HEK293 (cell line): ENCODE data around the gene FBN2.

Experiments used
- AEBP2 ChIP-seq: fragments of 450-650 bp; formaldehyde crosslinking; IDR thresholded peaks from 2 replicates; pipeline ENCODE4 v1.5.1; 2016; ENCODE audit warnings: missing biosample characterization, missing genetic modification characterization, borderline replicate concordance
- HOXC10 ChIP-seq: sonication (generic); formaldehyde crosslinking; IDR thresholded peaks from 2 replicates; pipeline ENCODE4 v1.8.1; 2023; ENCODE audit warnings: mild to moderate bottlenecking, missing genetic modification reagents
- IKZF3 ChIP-seq: fragments of 450-650 bp; IDR thresholded peaks from 2 replicates; pipeline ENCODE4 v1.5.0; 2018; ENCODE audit warnings: missing biosample characterization, mild to moderate bottlenecking, missing genetic modification characterization, moderate library complexity
- KLF1 ChIP-seq: fragments of 450-650 bp; formaldehyde crosslinking; IDR thresholded peaks from 2 replicates; pipeline ENCODE4 v1.5.1; 2016; ENCODE audit warnings: missing biosample characterization, missing genetic modification characterization
- KLF9 ChIP-seq: fragments of 450-650 bp; formaldehyde crosslinking; IDR thresholded peaks from 2 replicates; pipeline ENCODE4 v1.5.1; 2016; ENCODE audit warnings: missing biosample characterization, missing genetic modification characterization, low read depth
- PATZ1 ChIP-seq: fragments of 450-650 bp; formaldehyde crosslinking; IDR thresholded peaks from 2 replicates; pipeline ENCODE4 v1.5.1; 2016; ENCODE audit warnings: missing biosample characterization, missing genetic modification characterization
- SETDB1 ChIP-seq: IDR thresholded peaks from one replicate; pipeline ENCODE4 v1.6.1; 2017; ENCODE audit warnings: mild to moderate bottlenecking, low read length, moderate library complexity, mixed read lengths; ENCODE audit not compliant: insufficient read length
- WT1 ChIP-seq: fragments of 450-650 bp; formaldehyde crosslinking; IDR thresholded peaks from 2 replicates; pipeline ENCODE4 v1.5.1; 2016; ENCODE audit warnings: missing biosample characterization, missing genetic modification characterization
- ZBTB26 ChIP-seq: fragments of 450-650 bp; formaldehyde crosslinking; optimal IDR thresholded peaks from 2 replicates; pipeline ENCODE3; 2016; ENCODE audit warnings: missing biosample characterization, mild to moderate bottlenecking, missing genetic modification characterization
- ZBTB48 ChIP-seq: fragments of 450-650 bp; formaldehyde crosslinking; IDR thresholded peaks from 2 replicates; pipeline ENCODE4 v1.5.1; 2016; ENCODE audit warnings: missing biosample characterization, missing genetic modification characterization
- ZNF114 ChIP-seq: fragments of 450-650 bp; formaldehyde crosslinking; IDR thresholded peaks from 2 replicates; pipeline ENCODE4 v1.5.0; 2017; ENCODE audit warnings: missing biosample characterization, missing genetic modification characterization
- ZNF133 ChIP-seq: fragments of 450-650 bp; formaldehyde crosslinking; IDR thresholded peaks from 2 replicates; pipeline ENCODE4 v1.5.1; 2016; ENCODE audit warnings: missing biosample characterization, missing genetic modification characterization
- ZNF155 ChIP-seq: fragments of 450-650 bp; formaldehyde crosslinking; IDR thresholded peaks from 2 replicates; pipeline ENCODE4 v1.5.1; 2016; ENCODE audit warnings: missing biosample characterization, missing genetic modification characterization
- ZNF184 ChIP-seq: fragments of 450-650 bp; IDR thresholded peaks from 2 replicates; pipeline ENCODE4 v1.5.1; 2018; ENCODE audit warnings: missing biosample characterization, mild to moderate bottlenecking, missing genetic modification characterization
- ZNF335 ChIP-seq: fragments of 450-650 bp; formaldehyde crosslinking; conservative IDR thresholded peaks from 2 replicates; pipeline ENCODE4 v1.5.1; 2016; ENCODE audit warnings: missing biosample characterization, missing genetic modification characterization
- ZNF449 ChIP-seq: fragments of 450-650 bp; formaldehyde crosslinking; IDR thresholded peaks from 2 replicates; pipeline ENCODE4 v1.5.1; 2017; ENCODE audit warnings: missing biosample characterization, mild to moderate bottlenecking, missing genetic modification characterization, moderate library complexity
- ZNF529 ChIP-seq: fragments of 450-650 bp; formaldehyde crosslinking; IDR thresholded peaks from 2 replicates; pipeline ENCODE4 v1.5.1; 2017; ENCODE audit warnings: missing genetic modification characterization, missing biosample characterization; ENCODE audit not compliant: insufficient replicate concordance
- ZNF548 ChIP-seq: fragments of 450-650 bp; formaldehyde crosslinking; IDR thresholded peaks from 2 replicates; pipeline ENCODE4 v1.5.1; 2016; ENCODE audit warnings: missing biosample characterization, missing genetic modification characterization
- ZNF654 ChIP-seq: fragments of 450-650 bp; formaldehyde crosslinking; IDR thresholded peaks from 2 replicates; pipeline ENCODE4 v1.5.1; 2016; ENCODE audit warnings: low read depth, missing biosample characterization, missing genetic modification characterization
- ZNF660 ChIP-seq: fragments of 450-650 bp; IDR thresholded peaks from 2 replicates; pipeline ENCODE4 v1.5.1; 2018; ENCODE audit warnings: missing biosample characterization, mild to moderate bottlenecking, missing genetic modification characterization
- ZNF76 ChIP-seq: fragments of 450-650 bp; formaldehyde crosslinking; IDR thresholded peaks from 2 replicates; pipeline ENCODE4; 2016; ENCODE audit warnings: low read depth, missing biosample characterization, missing genetic modification characterization, borderline replicate concordance
- ZSCAN23 ChIP-seq: fragments of 450-650 bp; formaldehyde crosslinking; IDR thresholded peaks from 2 replicates; pipeline ENCODE4 v1.5.1; 2016; ENCODE audit warnings: missing biosample characterization, missing genetic modification characterization
- ZXDB ChIP-seq: fragments of 450-650 bp; formaldehyde crosslinking; IDR thresholded peaks from 2 replicates; pipeline ENCODE4 v1.5.1; 2016; ENCODE audit warnings: missing biosample characterization, missing genetic modification characterization
- TF ChIP-seq, protein P1 (sequence below): fragments of 450-650 bp; formaldehyde crosslinking; IDR thresholded peaks from 2 replicates; pipeline ENCODE4 v1.5.1; 2016; ENCODE audit warnings: missing biosample characterization, missing genetic modification characterization
- TF ChIP-seq, protein P2 (sequence below): fragments of 450-650 bp; formaldehyde crosslinking; IDR thresholded peaks from 2 replicates; pipeline ENCODE4 v1.5.1; 2017; ENCODE audit warnings: missing biosample characterization, missing genetic modification characterization
- TF ChIP-seq, protein P3 (sequence below): sonication (generic); formaldehyde crosslinking; IDR thresholded peaks from 2 replicates; pipeline ENCODE4 v1.8.1; 2022; ENCODE audit warnings: mild to moderate bottlenecking, moderate library complexity, missing genetic modification reagents

Gene FBN2

DNA sequence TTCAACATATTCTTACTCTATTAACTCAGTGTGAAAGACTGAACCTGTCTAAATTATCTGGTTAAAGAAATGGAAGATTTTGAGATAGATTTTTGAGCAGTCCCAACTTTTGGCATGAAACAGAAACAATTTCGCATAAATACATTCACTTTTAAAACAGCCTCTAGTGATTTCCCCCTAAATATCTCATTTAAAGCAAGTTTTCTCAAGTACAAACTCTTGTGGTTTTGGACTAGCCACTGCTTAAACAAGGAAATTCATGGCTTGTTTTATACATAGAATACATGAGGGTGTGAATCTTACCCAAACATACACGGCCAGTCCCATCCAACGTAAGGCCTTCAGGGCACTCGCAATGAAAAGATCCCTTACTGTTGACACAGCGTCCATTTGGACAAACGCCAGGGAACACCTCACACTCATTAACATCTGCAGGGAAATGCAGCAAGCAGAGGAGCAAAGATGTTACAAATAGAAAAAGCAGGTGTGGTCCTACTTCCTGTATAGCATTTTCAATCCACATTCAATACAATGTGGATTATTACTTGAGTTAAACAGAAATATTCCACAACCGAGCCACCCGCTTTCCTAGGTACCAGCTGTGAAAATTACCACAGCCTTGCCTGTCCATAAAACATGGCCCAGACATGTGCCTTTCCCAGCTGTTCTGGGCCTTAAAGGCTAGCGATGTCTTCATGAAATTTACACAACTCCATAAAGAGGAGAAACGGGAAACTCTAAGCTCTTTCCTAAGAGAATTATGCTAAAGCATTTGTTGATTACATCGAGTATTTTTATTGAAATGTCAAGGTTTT, 188.8 kb downstream of the FBN2 start (continued):
- TF ChIP-seq, protein P1, sequence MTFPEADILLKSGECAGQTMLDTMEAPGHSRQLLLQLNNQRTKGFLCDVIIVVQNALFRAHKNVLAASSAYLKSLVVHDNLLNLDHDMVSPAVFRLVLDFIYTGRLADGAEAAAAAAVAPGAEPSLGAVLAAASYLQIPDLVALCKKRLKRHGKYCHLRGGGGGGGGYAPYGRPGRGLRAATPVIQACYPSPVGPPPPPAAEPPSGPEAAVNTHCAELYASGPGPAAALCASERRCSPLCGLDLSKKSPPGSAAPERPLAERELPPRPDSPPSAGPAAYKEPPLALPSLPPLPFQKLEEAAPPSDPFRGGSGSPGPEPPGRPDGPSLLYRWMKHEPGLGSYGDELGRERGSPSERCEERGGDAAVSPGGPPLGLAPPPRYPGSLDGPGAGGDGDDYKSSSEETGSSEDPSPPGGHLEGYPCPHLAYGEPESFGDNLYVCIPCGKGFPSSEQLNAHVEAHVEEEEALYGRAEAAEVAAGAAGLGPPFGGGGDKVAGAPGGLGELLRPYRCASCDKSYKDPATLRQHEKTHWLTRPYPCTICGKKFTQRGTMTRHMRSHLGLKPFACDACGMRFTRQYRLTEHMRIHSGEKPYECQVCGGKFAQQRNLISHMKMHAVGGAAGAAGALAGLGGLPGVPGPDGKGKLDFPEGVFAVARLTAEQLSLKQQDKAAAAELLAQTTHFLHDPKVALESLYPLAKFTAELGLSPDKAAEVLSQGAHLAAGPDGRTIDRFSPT (tag by site-specific recombination) = no peak
- TF ChIP-seq ZSCAN23 (tag by site-specific recombination) (no peak), ZNF449 (tag by site-specific recombination) (no peak; the same call in 1 of the 2 replicates), ZNF529 (tag by site-specific recombination) (no peak), WT1 (tag by site-specific recombination) (peak; percentile 61; the same call in 1 of the 2 replicates), HOXC10 (CRISPR knock-in tag) (no peak), ZNF114 (tag by site-specific recombination) (no peak), ZNF654 (tag by site-specific recombination) (no peak), ZNF660 (tag by site-specific recombination) (0 out of 2 replicates have a peak, but pooled peaks have one; percentile 42), KLF9 (no peak; the same call in 1 of the 2 replicates), ZNF184 (no peak), ZXDB (tag by site-specific recombination) (peak; percentile 60), ZNF335 (tag by site-specific recombination) (no peak), ZBTB26 (tag by site-specific recombination) (no peak), AEBP2 (no peak), IKZF3 (tag by site-specific recombination) (no peak), ZNF133 (tag by site-specific recombination) (no peak), ZNF76 (tag by site-specific recombination) (no peak), ZNF155 (tag by site-specific recombination) (no peak), ZBTB48 (tag by site-specific recombination) (peak; percentile 79), SETDB1 (no peak), ZNF548 (tag by site-specific recombination) (no peak), KLF1 (tag by site-specific recombination) (0 out of 2 replicates have a peak, but pooled peaks have one; percentile 16), PATZ1 (tag by site-specific recombination) (no peak)
- TF ChIP-seq, protein P2, sequence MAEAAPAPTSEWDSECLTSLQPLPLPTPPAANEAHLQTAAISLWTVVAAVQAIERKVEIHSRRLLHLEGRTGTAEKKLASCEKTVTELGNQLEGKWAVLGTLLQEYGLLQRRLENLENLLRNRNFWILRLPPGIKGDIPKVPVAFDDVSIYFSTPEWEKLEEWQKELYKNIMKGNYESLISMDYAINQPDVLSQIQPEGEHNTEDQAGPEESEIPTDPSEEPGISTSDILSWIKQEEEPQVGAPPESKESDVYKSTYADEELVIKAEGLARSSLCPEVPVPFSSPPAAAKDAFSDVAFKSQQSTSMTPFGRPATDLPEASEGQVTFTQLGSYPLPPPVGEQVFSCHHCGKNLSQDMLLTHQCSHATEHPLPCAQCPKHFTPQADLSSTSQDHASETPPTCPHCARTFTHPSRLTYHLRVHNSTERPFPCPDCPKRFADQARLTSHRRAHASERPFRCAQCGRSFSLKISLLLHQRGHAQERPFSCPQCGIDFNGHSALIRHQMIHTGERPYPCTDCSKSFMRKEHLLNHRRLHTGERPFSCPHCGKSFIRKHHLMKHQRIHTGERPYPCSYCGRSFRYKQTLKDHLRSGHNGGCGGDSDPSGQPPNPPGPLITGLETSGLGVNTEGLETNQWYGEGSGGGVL (tag by site-specific recombination) = no peak
- TF ChIP-seq, protein P3, sequence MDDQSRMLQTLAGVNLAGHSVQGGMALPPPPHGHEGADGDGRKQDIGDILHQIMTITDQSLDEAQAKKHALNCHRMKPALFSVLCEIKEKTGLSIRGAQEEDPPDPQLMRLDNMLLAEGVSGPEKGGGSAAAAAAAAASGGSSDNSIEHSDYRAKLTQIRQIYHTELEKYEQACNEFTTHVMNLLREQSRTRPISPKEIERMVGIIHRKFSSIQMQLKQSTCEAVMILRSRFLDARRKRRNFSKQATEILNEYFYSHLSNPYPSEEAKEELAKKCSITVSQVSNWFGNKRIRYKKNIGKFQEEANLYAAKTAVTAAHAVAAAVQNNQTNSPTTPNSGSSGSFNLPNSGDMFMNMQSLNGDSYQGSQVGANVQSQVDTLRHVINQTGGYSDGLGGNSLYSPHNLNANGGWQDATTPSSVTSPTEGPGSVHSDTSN (CRISPR knock-in tag) = no peak
